Astrocyte (in vitro differentiated cells and primary cell): ENCODE measurements around the gene UBE4B. TPM values are rescaled to one million over a fixed set of nuclear protein-coding genes. Genes with fewer than 3 reads are reported as not detected.

Experiments used
- DNase-seq: peaks from one replicate; pipeline ENCODE4 v3.0.0-alpha.2; 2010; ENCODE audit warnings: low read depth
- FAIRE-seq: peaks from 2 replicates; lab custom pipeline; 2011; peaks lifted over from hg19 to GRCh38; lab: Jason Lieb, UNC
- H2AFZ ChIP-seq: 2 replicates; pipeline ENCODE4 v1.6.0; 2012; ENCODE audit warnings: low read depth, low read length, inconsistent platforms
- H3K27ac ChIP-seq: 2 replicates; pipeline ENCODE4 v1.5.1; 2011; ENCODE audit warnings: low read depth, low read length, inconsistent platforms
- H3K27me3 ChIP-seq: 2 replicates; pipeline ENCODE4 v1.6.0; 2011; ENCODE audit warnings: low read length, inconsistent platforms; ENCODE audit not compliant: insufficient read depth
- H3K36me3 ChIP-seq: 2 replicates; pipeline ENCODE4 v1.5.1; 2011; ENCODE audit warnings: low read length, inconsistent platforms; ENCODE audit not compliant: insufficient read depth
- H3K4me1 ChIP-seq: 2 replicates; pipeline ENCODE4 v1.5.1; 2011; ENCODE audit warnings: low read length, inconsistent platforms; ENCODE audit not compliant: insufficient read depth
- H3K4me2 ChIP-seq: 2 replicates; pipeline ENCODE4 v1.6.0; 2012; ENCODE audit warnings: low read length, inconsistent platforms
- H3K4me3 ChIP-seq: 2 replicates; pipeline ENCODE4 v1.5.1; 2011; ENCODE audit warnings: low read depth, mild to moderate bottlenecking, low read length, inconsistent platforms; ENCODE audit not compliant: insufficient read depth
- H3K79me2 ChIP-seq: 2 replicates; pipeline ENCODE4 v1.6.0; 2012; ENCODE audit warnings: mild to moderate bottlenecking, low read length, inconsistent platforms; ENCODE audit not compliant: insufficient read depth
- H3K9ac ChIP-seq: 2 replicates; pipeline ENCODE4 v1.6.0; 2012; ENCODE audit warnings: mild to moderate bottlenecking, low read length, inconsistent platforms
- H3K9me3 ChIP-seq: 2 replicates; pipeline ENCODE4 v1.5.1; 2012; ENCODE audit warnings: low read depth, mild to moderate bottlenecking, low read length, inconsistent platforms; ENCODE audit not compliant: insufficient read depth
- H4K20me1 ChIP-seq: 2 replicates; pipeline ENCODE4 v1.6.0; 2012; ENCODE audit warnings: low read length, inconsistent platforms; ENCODE audit not compliant: insufficient read depth
- H3K27ac Mint-ChIP-seq: one replicate; pipeline ENCODE4 v1.8.0; 2021; ENCODE audit warnings: mild to moderate bottlenecking, mixed read lengths; ENCODE audit not compliant: unreplicated experiment
- H3K27me3 Mint-ChIP-seq: one replicate; pipeline ENCODE4 v1.8.0; 2021; ENCODE audit warnings: low read depth, mixed read lengths; ENCODE audit not compliant: unreplicated experiment
- H3K36me3 Mint-ChIP-seq: one replicate; pipeline ENCODE4 v1.8.0; 2021; ENCODE audit warnings: low read depth, mixed read lengths; ENCODE audit not compliant: unreplicated experiment
- H3K4me1 Mint-ChIP-seq: one replicate; pipeline ENCODE4 v1.8.0; 2021; ENCODE audit warnings: low read depth, mixed read lengths; ENCODE audit not compliant: unreplicated experiment
- H3K4me3 Mint-ChIP-seq: one replicate; pipeline ENCODE4 v1.8.0; 2021; ENCODE audit warnings: mild to moderate bottlenecking, moderate library complexity, mixed read lengths; ENCODE audit not compliant: unreplicated experiment
- H3K9me3 Mint-ChIP-seq: one replicate; pipeline ENCODE4 v1.8.0; 2021; ENCODE audit warnings: mild to moderate bottlenecking, mixed read lengths; ENCODE audit not compliant: unreplicated experiment
- EZH2 ChIP-seq: IDR thresholded peaks from 2 replicates; pipeline ENCODE4 v1.6.1; 2012; ENCODE audit warnings: mild to moderate bottlenecking, low read length, inconsistent platforms; ENCODE audit not compliant: insufficient read depth
- total RNA-seq: library from RNA; stranded (reverse); gene quantifications from 2 replicates; pipeline ENCODE4 v1.2.1, GENCODE V29; 2021
- TF ChIP-seq, protein P1 (sequence below): IDR thresholded peaks from 2 replicates; pipeline ENCODE4 v1.5.1; 2011; ENCODE audit warnings: low read depth, mild to moderate bottlenecking, inconsistent platforms, low read length, moderate library complexity; ENCODE audit not compliant: insufficient read depth

Gene UBE4B
- total RNA-seq, 1 donor from 2014 or later = 41.5 TPM

DNA sequence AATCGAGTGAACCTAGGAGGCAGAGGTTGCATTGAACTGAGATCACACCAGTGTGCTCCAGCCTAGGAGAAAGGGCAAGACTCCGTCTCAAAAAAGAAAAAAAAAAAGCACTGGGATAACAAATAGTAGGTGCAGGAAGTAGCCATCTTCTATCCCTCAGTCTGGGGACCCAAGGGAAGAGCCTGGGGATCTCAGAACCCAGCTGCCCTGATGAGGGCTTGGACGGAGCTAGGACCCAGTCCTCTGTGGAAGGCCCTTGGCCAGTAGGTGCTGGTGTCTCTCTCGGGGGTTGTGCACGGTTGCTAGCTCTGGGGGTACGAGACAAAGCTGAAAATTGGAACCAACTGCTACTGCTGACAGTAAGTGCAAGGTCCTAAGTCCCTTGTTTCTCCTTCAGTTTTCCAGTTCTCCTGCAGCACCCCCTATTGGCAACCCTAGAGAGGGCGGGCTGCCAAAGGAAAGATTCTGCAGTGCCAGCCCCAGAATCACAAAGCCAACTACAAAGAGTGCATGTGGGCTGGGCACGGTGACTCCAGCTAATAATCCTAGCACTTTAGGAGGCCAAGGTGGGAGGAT, 120.0 kb downstream of the UBE4B start:
- FAIRE-seq (no peak), DNase-seq (peak; percentile 20)
- H3K4me1 Mint-ChIP-seq = peaks cover 3% of the 10 kb centered on the region
- no peak overlapping the region for H3K4me3 Mint-ChIP-seq
- H4K20me1 ChIP-seq = no peaks in the 10 kb centered on the region
- no peak overlapping the region for H3K4me2 ChIP-seq
- peaks cover 2% of the 10 kb centered on the region for H3K36me3 ChIP-seq
- H3K27me3 ChIP-seq = no peaks in the 10 kb centered on the region
- H3K9ac ChIP-seq = no peak overlapping the region
- no peak overlapping the region for H3K4me3 ChIP-seq
- no peaks in the 10 kb centered on the region for H3K27me3 Mint-ChIP-seq
- H3K79me2 ChIP-seq = no peaks in the 10 kb centered on the region
- no peaks in the 10 kb centered on the region for H3K4me1 ChIP-seq
- H3K9me3 Mint-ChIP-seq = no peaks in the 10 kb centered on the region
- TF ChIP-seq EZH2 = no peak
- TF ChIP-seq, protein P1, sequence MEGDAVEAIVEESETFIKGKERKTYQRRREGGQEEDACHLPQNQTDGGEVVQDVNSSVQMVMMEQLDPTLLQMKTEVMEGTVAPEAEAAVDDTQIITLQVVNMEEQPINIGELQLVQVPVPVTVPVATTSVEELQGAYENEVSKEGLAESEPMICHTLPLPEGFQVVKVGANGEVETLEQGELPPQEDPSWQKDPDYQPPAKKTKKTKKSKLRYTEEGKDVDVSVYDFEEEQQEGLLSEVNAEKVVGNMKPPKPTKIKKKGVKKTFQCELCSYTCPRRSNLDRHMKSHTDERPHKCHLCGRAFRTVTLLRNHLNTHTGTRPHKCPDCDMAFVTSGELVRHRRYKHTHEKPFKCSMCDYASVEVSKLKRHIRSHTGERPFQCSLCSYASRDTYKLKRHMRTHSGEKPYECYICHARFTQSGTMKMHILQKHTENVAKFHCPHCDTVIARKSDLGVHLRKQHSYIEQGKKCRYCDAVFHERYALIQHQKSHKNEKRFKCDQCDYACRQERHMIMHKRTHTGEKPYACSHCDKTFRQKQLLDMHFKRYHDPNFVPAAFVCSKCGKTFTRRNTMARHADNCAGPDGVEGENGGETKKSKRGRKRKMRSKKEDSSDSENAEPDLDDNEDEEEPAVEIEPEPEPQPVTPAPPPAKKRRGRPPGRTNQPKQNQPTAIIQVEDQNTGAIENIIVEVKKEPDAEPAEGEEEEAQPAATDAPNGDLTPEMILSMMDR = peak; percentile 66
- no peak overlapping the region for H2AFZ ChIP-seq
- peaks cover 3% of the 10 kb centered on the region for H3K36me3 Mint-ChIP-seq
- no peaks in the 10 kb centered on the region for H3K9me3 ChIP-seq
- H3K27ac Mint-ChIP-seq = no peak overlapping the region
- no peak overlapping the region for H3K27ac ChIP-seq

DNA sequence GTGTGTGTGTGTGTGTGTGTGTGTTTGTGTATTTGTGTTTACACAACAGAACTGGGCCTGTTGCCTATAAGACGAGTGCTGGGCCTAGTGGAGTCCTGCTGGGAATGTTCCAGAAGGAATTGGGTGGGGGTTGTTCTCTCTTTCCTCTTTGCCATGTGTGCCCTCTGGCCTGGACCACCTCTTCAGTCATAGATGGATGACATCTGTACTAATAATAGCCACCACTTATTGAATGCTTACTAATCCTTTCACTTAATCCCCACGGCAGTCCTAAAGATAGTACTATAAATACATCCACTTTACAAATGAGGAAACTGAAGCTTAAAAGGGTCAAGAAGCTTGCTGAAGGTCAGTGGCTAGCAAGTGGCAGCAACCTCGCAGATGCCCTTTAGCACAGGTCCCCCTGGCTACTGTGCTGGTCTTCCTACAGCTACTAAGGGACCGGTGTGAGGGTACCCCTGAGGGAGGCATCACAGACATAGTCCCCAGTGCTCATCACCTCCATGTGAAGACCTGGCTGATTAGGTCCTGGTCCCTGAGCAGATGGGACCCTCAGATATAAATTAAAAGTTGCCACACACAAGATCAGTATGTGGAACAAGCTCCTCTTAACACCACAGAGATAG, 122.4 kb downstream of the UBE4B start:
- Histone ChIP-seq H3K36me3 (peaks cover 11% of the 10 kb centered on the region), H3K27ac (no peak overlapping the region), H3K4me2 (no peak overlapping the region), H3K9me3 (no peaks in the 10 kb centered on the region), H4K20me1 (no peaks in the 10 kb centered on the region), H2AFZ (no peak overlapping the region), H3K79me2 (no peaks in the 10 kb centered on the region), H3K4me1 (no peaks in the 10 kb centered on the region), H3K4me3 (no peak overlapping the region), H3K9ac (no peak overlapping the region), H3K27me3 (no peaks in the 10 kb centered on the region)
- Mint-ChIP-seq H3K27ac (no peak overlapping the region), H3K9me3 (no peaks in the 10 kb centered on the region), H3K27me3 (no peaks in the 10 kb centered on the region), H3K4me1 (peaks cover 3% of the 10 kb centered on the region), H3K36me3 (peaks cover 15% of the 10 kb centered on the region), H3K4me3 (no peak overlapping the region)
- no peak for DNase-seq
- FAIRE-seq = no peak
- TF ChIP-seq EZH2 = no peak
- TF ChIP-seq, protein P1 = no peak

DNA sequence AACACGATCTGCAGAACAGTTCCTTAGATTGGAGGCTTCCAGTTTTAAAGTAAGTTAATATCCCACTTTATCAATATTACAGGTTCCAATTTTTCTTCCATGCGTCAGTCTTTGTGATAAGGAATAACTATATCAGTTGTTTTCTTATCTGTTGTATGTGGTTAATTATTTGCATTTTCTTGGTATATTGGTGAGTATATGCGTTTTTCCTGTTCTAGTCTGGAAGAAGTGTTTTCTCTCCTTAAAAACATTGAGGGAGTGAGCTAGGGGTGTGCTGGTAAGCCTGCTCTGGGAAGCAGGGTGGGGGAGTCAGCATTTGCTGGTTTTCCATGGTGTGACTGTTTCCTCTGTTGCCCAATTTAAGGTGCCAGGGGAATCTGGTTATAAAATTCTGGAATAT, 127.4 kb downstream of the UBE4B start:
- no peak overlapping the region for H3K27ac Mint-ChIP-seq
- H3K9me3 Mint-ChIP-seq = no peaks in the 10 kb centered on the region
- no peak overlapping the region for H3K27ac ChIP-seq
- H3K4me1 Mint-ChIP-seq = no peaks in the 10 kb centered on the region
- H3K4me3 Mint-ChIP-seq = no peak overlapping the region
- H3K27me3 Mint-ChIP-seq = no peaks in the 10 kb centered on the region
- peaks cover 19% of the 10 kb centered on the region for H3K36me3 Mint-ChIP-seq
- DNase-seq (no peak), FAIRE-seq (no peak)
- TF ChIP-seq, protein P1 = no peak
- TF ChIP-seq EZH2 = no peak
- no peak overlapping the region for H3K4me2 ChIP-seq
- H3K4me3 ChIP-seq = no peak overlapping the region
- peaks cover 14% of the 10 kb centered on the region for H3K36me3 ChIP-seq
- no peaks in the 10 kb centered on the region for H3K4me1 ChIP-seq
- H3K27me3 ChIP-seq = no peaks in the 10 kb centered on the region
- H3K9ac ChIP-seq = no peak overlapping the region
- no peak overlapping the region for H2AFZ ChIP-seq
- no peaks in the 10 kb centered on the region for H3K79me2 ChIP-seq
- H4K20me1 ChIP-seq = no peaks in the 10 kb centered on the region
- no peaks in the 10 kb centered on the region for H3K9me3 ChIP-seq
